GM12878 (cell line): ENCODE data around the gene HMX3. TPM values are rescaled to one million over a fixed set of nuclear protein-coding genes. Genes with fewer than 3 reads are reported as not detected.
A peak's percentile ranks its signal among the peaks of the same experiment; 100 is the strongest.

Experiments
- ATAC-seq: fragments of 200-7000 bp; cut with Tn5 transposase; 3 replicates; pipeline ENCODE4 v1.9.1; 2020; ENCODE audit warnings: mild to moderate bottlenecking, moderate library complexity
- BruUV-seq: library from RNA; stranded (reverse); fragments of 400-500 nt; replicated peaks from 2 replicates; lab custom pipeline; 2021; lab: Mats Ljungman, UMichigan
- CTCF ChIA-PET: fragments of 300-600 bp; sonication (Branson Sonifier 250); formaldehyde crosslinking; extraction: SDS; loops from one replicate; lab custom pipeline; 2021; ENCODE audit warnings: inconsistent platforms; lab: Yijun Ruan, JAX
- POLR2A ChIA-PET: fragments of 350-600 bp; formaldehyde crosslinking; extraction: SDS; loops from one replicate; lab custom pipeline; 2021; ENCODE audit warnings: inconsistent platforms; lab: Charles Lee
- RAD21 ChIA-PET: fragments of 300-600 bp; sonication (Branson Sonifier 250); formaldehyde crosslinking; loops from one replicate; lab custom pipeline; 2023; ENCODE audit warnings: antibody characterized with exemption; ENCODE audit not compliant: unreplicated experiment; lab: Charles Lee
- SMC1A ChIA-PET: fragments of 300-600 bp; sonication (Branson Sonifier 250); formaldehyde crosslinking; loops from one replicate; lab custom pipeline; 2023; ENCODE audit not compliant: unreplicated experiment, uncharacterized antibody; lab: Charles Lee
- DNase-seq: peaks from one replicate; pipeline ENCODE4 v3.0.0-alpha.2; 2011; ENCODE audit warnings: low read depth, low spot score
- FAIRE-seq: peaks from 3 replicates; lab custom pipeline; 2011; peaks lifted over from hg19 to GRCh38; lab: Jason Lieb, UNC
- H2AFZ ChIP-seq: 2 replicates; pipeline ENCODE4 v1.6.0; 2011; ENCODE audit warnings: low read depth, low read length, control low read depth; ENCODE audit not compliant: control insufficient read depth
- H3K27ac ChIP-seq: 2 replicates; pipeline ENCODE4 v1.5.1; 2011; ENCODE audit warnings: control low read depth; ENCODE audit not compliant: control insufficient read depth, insufficient read depth
- H3K27me3 ChIP-seq, 2 experiments: replicated peaks in 1 of 2; 2 replicates each; pipeline versions ENCODE4 v1.6.0 to v1.6.1; 2011; ENCODE audit warnings: low read length in 1 of 2; ENCODE audit not compliant: control insufficient read depth in 2 of 2, insufficient read depth in 2 of 2
- H3K36me3 ChIP-seq, 2 experiments: 2 replicates each; pipeline ENCODE4 v1.5.1; 2011; ENCODE audit warnings: low read length in 1 of 2; ENCODE audit not compliant: control insufficient read depth in 2 of 2, insufficient read depth in 2 of 2
- H3K4me1 ChIP-seq: 2 replicates; pipeline ENCODE4 v1.6.1; 2011; ENCODE audit warnings: mild to moderate bottlenecking, low read length, moderate library complexity, mixed read lengths; ENCODE audit not compliant: control insufficient read depth, insufficient read depth
- H3K4me2 ChIP-seq: 2 replicates; pipeline ENCODE4 v1.6.0; 2011; ENCODE audit warnings: control low read depth; ENCODE audit not compliant: control insufficient read depth, insufficient read depth
- H3K4me3 ChIP-seq: fragments of 200-600 bp; sonication (generic); 2 replicates; pipeline ENCODE4 v1.5.1; 2016
- H3K79me2 ChIP-seq: 2 replicates; pipeline ENCODE4 v1.6.0; 2011; ENCODE audit warnings: low read length; ENCODE audit not compliant: control insufficient read depth, insufficient read depth
- H3K9ac ChIP-seq: 2 replicates; pipeline ENCODE4 v1.8.0; 2011; ENCODE audit warnings: low read length, control low read depth, mixed read lengths; ENCODE audit not compliant: control insufficient read depth, insufficient read depth
- H3K9me3 ChIP-seq: replicated peaks from 3 replicates; pipeline ENCODE4 v1.5.1; 2011; ENCODE audit warnings: mild to moderate bottlenecking, low read length; ENCODE audit not compliant: control insufficient read depth, insufficient read depth
- H4K20me1 ChIP-seq: 2 replicates; pipeline ENCODE4 v1.6.0; 2011; ENCODE audit not compliant: control insufficient read depth, insufficient read depth
- BACH1 ChIP-seq: fragments of 450-650 bp; IDR thresholded peaks from 2 replicates; pipeline ENCODE4 v1.6.1; 2017; ENCODE audit warnings: mild to moderate bottlenecking, borderline replicate concordance
- CHD2 ChIP-seq: IDR thresholded peaks from 2 replicates; pipeline ENCODE4 v1.6.1; 2011; ENCODE audit warnings: low read depth, low read length, improper control_type of control experiment, borderline replicate concordance
- FOXK2 ChIP-seq: fragments of 450-650 bp; IDR thresholded peaks from 2 replicates; pipeline ENCODE4 v1.6.1; 2017; ENCODE audit warnings: mild to moderate bottlenecking, moderate library complexity
- IKZF2 ChIP-seq, 2 experiments: fragments of 450-650 bp; IDR thresholded peaks; 2 replicates each; pipeline ENCODE4 v1.6.1; 2017; ENCODE audit warnings: mild to moderate bottlenecking in 2 of 2, moderate library complexity in 2 of 2
- SIN3A ChIP-seq: IDR thresholded peaks from 2 replicates; pipeline ENCODE4 v1.6.1; 2012; ENCODE audit warnings: low read depth, low read length, improper control_type of control experiment
- YY1 ChIP-seq: IDR thresholded peaks from 2 replicates; pipeline ENCODE4 v1.6.1; 2011; ENCODE audit warnings: low read depth, mild to moderate bottlenecking, low read length
- ZNF207 ChIP-seq: fragments of 450-650 bp; IDR thresholded peaks from 2 replicates; pipeline ENCODE4 v1.6.1; 2014; ENCODE audit warnings: antibody characterized with exemption, mild to moderate bottlenecking, borderline replicate concordance
- WGBS: methylation state at CpG from one replicate; pipeline ENCODE4 v1.1.6; 2016; ENCODE audit warnings: low lambda C conversion rate; ENCODE audit not compliant: insufficient replicate concordance, insufficient coverage; ENCODE audit errors: missing lambda C conversion rate; 5-methylcytosine and 5-hydroxymethylcytosine counted together
- in situ Hi-C: fragments of 300-500 bp; cut with MboI; formaldehyde crosslinking; loops from 9 replicates; pipeline ENCODE4 v1.14.3; 2018; ENCODE audit warnings: mixed read lengths
- intact Hi-C: fragments of 100-400 bp; cut with micrococcal nuclease; formaldehyde crosslinking; loops from one replicate; pipeline ENCODE4 v1.14.2; 2022; ENCODE audit not compliant: unreplicated experiment
- polyA plus RNA-seq, 11 experiments: library from polyadenylated mRNA; depleted of rRNA in 4 of 11; unstranded in 6 of 11; stranded (reverse) in 5 of 11; fragments of >200 nt; fragmentation: Nextera tagmentation in 4 of 11; fragmentation: Illumina TruSeq in 1 of 11; extraction: Ambion mirVana in 4 of 11; extraction: Trizol in 1 of 11; gene quantifications; 1 replicate in 1 of 11; 2 replicates in 10 of 11; pipeline versions ENCODE4 v1.2.1 to v1.2.3, GENCODE V29; 2011 to 2016; ENCODE audit warnings: inconsistent platforms in 2 of 11, missing spikeins in 2 of 11, low read depth in 1 of 11
- total RNA-seq, 4 experiments: library from RNA; depleted of rRNA in 3 of 4; stranded (reverse); fragments of >200 nt in 3 of 4; fragmentation: Illumina TruSeq in 1 of 4; extraction: Trizol in 1 of 4; gene quantifications; 2 replicates each; pipeline versions ENCODE4 v1.2.1 to v1.2.3, GENCODE V29; 2013 to 2021
- TF ChIP-seq, protein P1 (sequence below): fragments of 450-650 bp; IDR thresholded peaks from 2 replicates; pipeline ENCODE4 v1.6.1; 2016; ENCODE audit warnings: mild to moderate bottlenecking, moderate library complexity, borderline replicate concordance
- TF ChIP-seq, protein P2 (sequence below): fragments of 150-350 bp; IDR thresholded peaks from 2 replicates; pipeline ENCODE4 v1.6.1; 2016; ENCODE audit warnings: low read depth, low read length
- TF ChIP-seq, protein P3 (sequence below): fragments of 450-650 bp; IDR thresholded peaks from 2 replicates; pipeline ENCODE4 v1.6.1; 2017; ENCODE audit warnings: mild to moderate bottlenecking, low read depth, inconsistent platforms; ENCODE audit not compliant: poor library complexity, severe bottlenecking
- TF ChIP-seq, protein P4 (sequence below): fragments of 450-650 bp; IDR thresholded peaks from 2 replicates; pipeline ENCODE4 v1.6.1; 2014; ENCODE audit warnings: mild to moderate bottlenecking

HMX3 gene
- total and polyA plus RNA-seq, 10 of the 15 experiments (the other 5 are each of a cell fraction or from before 2014, with no cell fraction given), result 0.63 to 60.5 (median 15.3) TPM; not detected in 2

DNA sequence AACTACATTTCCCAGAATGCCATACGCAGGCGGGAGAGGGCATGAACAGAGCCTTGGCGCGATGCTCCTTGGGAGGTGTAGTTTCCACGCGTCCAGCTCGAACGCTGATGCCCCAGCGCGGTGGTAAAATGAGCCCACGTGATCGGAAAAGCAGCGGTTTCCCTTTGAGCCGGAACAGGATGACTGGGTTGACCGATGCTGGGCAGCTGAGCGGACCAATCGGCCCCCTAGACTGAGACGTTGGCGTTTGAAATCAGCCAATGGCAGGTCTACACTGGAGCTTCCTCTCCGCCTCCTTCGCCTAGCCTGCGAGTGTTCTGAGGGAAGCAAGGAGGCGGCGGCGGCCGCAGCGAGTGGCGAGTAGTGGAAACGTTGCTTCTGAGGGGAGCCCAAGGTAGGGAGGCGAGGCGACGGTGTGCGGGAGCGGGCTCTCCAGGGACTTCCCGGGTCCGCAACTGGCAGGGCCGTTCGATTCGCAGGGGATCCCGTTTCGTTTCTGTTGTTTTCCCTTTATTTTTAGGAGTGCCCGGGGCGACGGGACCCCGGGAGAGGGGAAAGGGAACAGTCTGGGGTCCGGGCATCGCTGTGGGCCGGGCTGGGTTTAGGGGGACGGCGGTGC lies 18.4 kb downstream of the HMX3 start, which contains the start of gene BUB3:
BUB3 (plus strand) TSS at position 311 of the 619 bp plus-strand sequence. CDS start 516 bp downstream, outside the sequence.
- FAIRE-seq, result peak; percentile 97
- BruUV-seq, result no TSS peak
- peak within 1 kb of the TSS; percentile 98 for H3K27ac ChIP-seq
- no peaks in the 10 kb centered on the region; the same call in none of the 2 replicates for H4K20me1 ChIP-seq
- CTCF ChIA-PET, result interaction anchor here (0.7 to 1.5 kb wide), 11 partner anchors 12 to 1587 kb away, joined by 3 to 5 read pairs (median 4); no protein-coding TSS in a partner anchor
- H3K27me3 ChIP-seq, result no peaks in the 10 kb centered on the region
- in situ Hi-C loops, result loop anchor here (5.0 kb wide), 1 partner anchor 238 kb away; no protein-coding TSS in a partner anchor
- H3K4me2 ChIP-seq, result peak within 1 kb of the TSS; percentile 30
- H3K79me2 ChIP-seq, result peaks cover 68% of the 10 kb centered on the region
- peak; percentile 99 for DNase-seq
- peak within 1 kb of the TSS; percentile 99 for H3K9ac ChIP-seq
- H3K9me3 ChIP-seq, result no peaks in the 10 kb centered on the region
- peaks cover 21% of the 10 kb centered on the region for H3K4me1 ChIP-seq
- H3K4me3 ChIP-seq, result peak within 1 kb of the TSS; percentile 93
- RAD21 ChIA-PET, result interaction anchor here (0.5 to 1.8 kb wide), 9 partner anchors 13 to 404 kb away, joined by 3 to 9 read pairs (median 4); no protein-coding TSS in a partner anchor
- SMC1A ChIA-PET, result interaction anchor here (0.5 to 2.7 kb wide), 7 partner anchors 9 to 632 kb away, joined by 3 to 6 read pairs (median 5); no protein-coding TSS in a partner anchor
- WGBS, result under 1% methylated on average over 41 of the region's 50 CpGs
- peak; percentile 96 for ATAC-seq
- POLR2A ChIA-PET, result interaction anchor here (0.6 to 1.3 kb wide), 11 partner anchors 9 to 691 kb away, joined by 3 to 6 read pairs (median 4); no protein-coding TSS in a partner anchor
- intact Hi-C loops, result loop anchor here (5.0 kb wide), 2 partner anchors 238 to 398 kb away; no protein-coding TSS in a partner anchor
- H2AFZ ChIP-seq, result peak within 1 kb of the TSS; percentile 72
- peaks cover 0 to 19% of the 10 kb centered on the region in 2 experiments for H3K36me3 ChIP-seq
- TF ChIP-seq FOXK2 (no peak), CHD2 (peak; percentile 95), IKZF2 (IDR thresholded peaks at IDR 0.05) (0 out of 4 replicates have a peak, but pooled peaks of 1 of the 2 experiments have one; percentile 2), BACH1 (peak; percentile 12; the same call in 1 of the 2 replicates), ZNF207 (peak; percentile 56; the same call in 1 of the 2 replicates), YY1 (peak; percentile 81), SIN3A (peak; percentile 82)
- TF ChIP-seq, protein P1, sequence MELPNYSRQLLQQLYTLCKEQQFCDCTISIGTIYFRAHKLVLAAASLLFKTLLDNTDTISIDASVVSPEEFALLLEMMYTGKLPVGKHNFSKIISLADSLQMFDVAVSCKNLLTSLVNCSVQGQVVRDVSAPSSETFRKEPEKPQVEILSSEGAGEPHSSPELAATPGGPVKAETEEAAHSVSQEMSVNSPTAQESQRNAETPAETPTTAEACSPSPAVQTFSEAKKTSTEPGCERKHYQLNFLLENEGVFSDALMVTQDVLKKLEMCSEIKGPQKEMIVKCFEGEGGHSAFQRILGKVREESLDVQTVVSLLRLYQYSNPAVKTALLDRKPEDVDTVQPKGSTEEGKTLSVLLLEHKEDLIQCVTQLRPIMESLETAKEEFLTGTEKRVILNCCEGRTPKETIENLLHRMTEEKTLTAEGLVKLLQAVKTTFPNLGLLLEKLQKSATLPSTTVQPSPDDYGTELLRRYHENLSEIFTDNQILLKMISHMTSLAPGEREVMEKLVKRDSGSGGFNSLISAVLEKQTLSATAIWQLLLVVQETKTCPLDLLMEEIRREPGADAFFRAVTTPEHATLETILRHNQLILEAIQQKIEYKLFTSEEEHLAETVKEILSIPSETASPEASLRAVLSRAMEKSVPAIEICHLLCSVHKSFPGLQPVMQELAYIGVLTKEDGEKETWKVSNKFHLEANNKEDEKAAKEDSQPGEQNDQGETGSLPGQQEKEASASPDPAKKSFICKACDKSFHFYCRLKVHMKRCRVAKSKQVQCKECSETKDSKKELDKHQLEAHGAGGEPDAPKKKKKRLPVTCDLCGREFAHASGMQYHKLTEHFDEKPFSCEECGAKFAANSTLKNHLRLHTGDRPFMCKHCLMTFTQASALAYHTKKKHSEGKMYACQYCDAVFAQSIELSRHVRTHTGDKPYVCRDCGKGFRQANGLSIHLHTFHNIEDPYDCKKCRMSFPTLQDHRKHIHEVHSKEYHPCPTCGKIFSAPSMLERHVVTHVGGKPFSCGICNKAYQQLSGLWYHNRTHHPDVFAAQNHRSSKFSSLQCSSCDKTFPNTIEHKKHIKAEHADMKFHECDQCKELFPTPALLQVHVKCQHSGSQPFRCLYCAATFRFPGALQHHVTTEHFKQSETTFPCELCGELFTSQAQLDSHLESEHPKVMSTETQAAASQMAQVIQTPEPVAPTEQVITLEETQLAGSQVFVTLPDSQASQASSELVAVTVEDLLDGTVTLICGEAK, result peak; percentile 96
- TF ChIP-seq, protein P2, sequence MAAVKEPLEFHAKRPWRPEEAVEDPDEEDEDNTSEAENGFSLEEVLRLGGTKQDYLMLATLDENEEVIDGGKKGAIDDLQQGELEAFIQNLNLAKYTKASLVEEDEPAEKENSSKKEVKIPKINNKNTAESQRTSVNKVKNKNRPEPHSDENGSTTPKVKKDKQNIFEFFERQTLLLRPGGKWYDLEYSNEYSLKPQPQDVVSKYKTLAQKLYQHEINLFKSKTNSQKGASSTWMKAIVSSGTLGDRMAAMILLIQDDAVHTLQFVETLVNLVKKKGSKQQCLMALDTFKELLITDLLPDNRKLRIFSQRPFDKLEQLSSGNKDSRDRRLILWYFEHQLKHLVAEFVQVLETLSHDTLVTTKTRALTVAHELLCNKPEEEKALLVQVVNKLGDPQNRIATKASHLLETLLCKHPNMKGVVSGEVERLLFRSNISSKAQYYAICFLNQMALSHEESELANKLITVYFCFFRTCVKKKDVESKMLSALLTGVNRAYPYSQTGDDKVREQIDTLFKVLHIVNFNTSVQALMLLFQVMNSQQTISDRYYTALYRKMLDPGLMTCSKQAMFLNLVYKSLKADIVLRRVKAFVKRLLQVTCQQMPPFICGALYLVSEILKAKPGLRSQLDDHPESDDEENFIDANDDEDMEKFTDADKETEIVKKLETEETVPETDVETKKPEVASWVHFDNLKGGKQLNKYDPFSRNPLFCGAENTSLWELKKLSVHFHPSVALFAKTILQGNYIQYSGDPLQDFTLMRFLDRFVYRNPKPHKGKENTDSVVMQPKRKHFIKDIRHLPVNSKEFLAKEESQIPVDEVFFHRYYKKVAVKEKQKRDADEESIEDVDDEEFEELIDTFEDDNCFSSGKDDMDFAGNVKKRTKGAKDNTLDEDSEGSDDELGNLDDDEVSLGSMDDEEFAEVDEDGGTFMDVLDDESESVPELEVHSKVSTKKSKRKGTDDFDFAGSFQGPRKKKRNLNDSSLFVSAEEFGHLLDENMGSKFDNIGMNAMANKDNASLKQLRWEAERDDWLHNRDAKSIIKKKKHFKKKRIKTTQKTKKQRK, result peak; percentile 46
- TF ChIP-seq, protein P3, sequence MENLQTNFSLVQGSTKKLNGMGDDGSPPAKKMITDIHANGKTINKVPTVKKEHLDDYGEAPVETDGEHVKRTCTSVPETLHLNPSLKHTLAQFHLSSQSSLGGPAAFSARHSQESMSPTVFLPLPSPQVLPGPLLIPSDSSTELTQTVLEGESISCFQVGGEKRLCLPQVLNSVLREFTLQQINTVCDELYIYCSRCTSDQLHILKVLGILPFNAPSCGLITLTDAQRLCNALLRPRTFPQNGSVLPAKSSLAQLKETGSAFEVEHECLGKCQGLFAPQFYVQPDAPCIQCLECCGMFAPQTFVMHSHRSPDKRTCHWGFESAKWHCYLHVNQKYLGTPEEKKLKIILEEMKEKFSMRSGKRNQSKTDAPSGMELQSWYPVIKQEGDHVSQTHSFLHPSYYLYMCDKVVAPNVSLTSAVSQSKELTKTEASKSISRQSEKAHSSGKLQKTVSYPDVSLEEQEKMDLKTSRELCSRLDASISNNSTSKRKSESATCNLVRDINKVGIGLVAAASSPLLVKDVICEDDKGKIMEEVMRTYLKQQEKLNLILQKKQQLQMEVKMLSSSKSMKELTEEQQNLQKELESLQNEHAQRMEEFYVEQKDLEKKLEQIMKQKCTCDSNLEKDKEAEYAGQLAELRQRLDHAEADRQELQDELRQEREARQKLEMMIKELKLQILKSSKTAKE, result no peak
- TF ChIP-seq, protein P4, sequence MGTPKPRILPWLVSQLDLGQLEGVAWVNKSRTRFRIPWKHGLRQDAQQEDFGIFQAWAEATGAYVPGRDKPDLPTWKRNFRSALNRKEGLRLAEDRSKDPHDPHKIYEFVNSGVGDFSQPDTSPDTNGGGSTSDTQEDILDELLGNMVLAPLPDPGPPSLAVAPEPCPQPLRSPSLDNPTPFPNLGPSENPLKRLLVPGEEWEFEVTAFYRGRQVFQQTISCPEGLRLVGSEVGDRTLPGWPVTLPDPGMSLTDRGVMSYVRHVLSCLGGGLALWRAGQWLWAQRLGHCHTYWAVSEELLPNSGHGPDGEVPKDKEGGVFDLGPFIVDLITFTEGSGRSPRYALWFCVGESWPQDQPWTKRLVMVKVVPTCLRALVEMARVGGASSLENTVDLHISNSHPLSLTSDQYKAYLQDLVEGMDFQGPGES, result peak; percentile 81
